ENCODE data around the gene FBLN1. TPM values are rescaled to one million over a fixed set of nuclear protein-coding genes. Genes with fewer than 3 reads are reported as not detected.
A peak's percentile ranks its signal among the peaks of the same experiment; 100 is the strongest.

The FBLN1 gene
- total RNA-seq (2016; rRNA removed; fragmentation: Illumina TruSeq; extraction: Trizol): 21.6 and 37.3 TPM in 2 replicates
- 8.8 and 10.2 TPM in 2 replicates for total RNA-seq (2016; cell fraction: cytosol; rRNA removed; fragmentation: Illumina TruSeq; extraction: Trizol; ENCODE audit: low read depth)
- 17.3 and 38.6 TPM in 2 replicates for total RNA-seq (2016; cell fraction: insoluble cytoplasmic fraction; rRNA removed; fragmentation: Illumina TruSeq; extraction: Trizol)
- 18.8 and 20.1 TPM in 2 replicates for total RNA-seq (2016; cell fraction: membrane; rRNA removed; fragmentation: Illumina TruSeq; extraction: Trizol)
- 59.3 and 79.5 TPM in 2 replicates for total RNA-seq (2016; cell fraction: nucleus; rRNA removed; fragmentation: Illumina TruSeq; extraction: Trizol)
- 103 and 108 TPM in 2 replicates for polyA plus RNA-seq (2011; rRNA removed)
- 113 and 152 TPM in 2 replicates for polyA plus RNA-seq (2011; cell fraction: cytosol; rRNA removed)
- polyA plus RNA-seq (2011; cell fraction: nucleus; rRNA removed): 98.0 and 115 TPM in 2 replicates
- 98.1 and 136 TPM in 2 replicates for polyA plus RNA-seq (2012)
- 21.8 and 25.0 TPM in 2 replicates for polyA plus RNA-seq (2016; cell fraction: cytosol; fragmentation: Illumina TruSeq; extraction: Trizol; ENCODE audit: low read depth)
- polyA plus RNA-seq (2016; cell fraction: insoluble cytoplasmic fraction; fragmentation: Illumina TruSeq; extraction: Trizol; ENCODE audit: low read depth): 38.9 and 51.0 TPM in 2 replicates
- 28.4 and 31.5 TPM in 2 replicates for polyA plus RNA-seq (2016; cell fraction: membrane; fragmentation: Illumina TruSeq; extraction: Trizol; ENCODE audit: low read depth)
- 173 and 175 TPM in 2 replicates for polyA plus RNA-seq (2016; cell fraction: nucleus; fragmentation: Illumina TruSeq; extraction: Trizol; ENCODE audit: insufficient read depth, low read depth)
- polyA minus RNA-seq (2011; rRNA and poly(A)+ RNA removed; ENCODE audit: low replicate concordance): 21.3 and 128 TPM in 2 replicates
- 68.7 and 81.8 TPM in 2 replicates for polyA minus RNA-seq (2011; cell fraction: cytosol; rRNA and poly(A)+ RNA removed)
- polyA minus RNA-seq (2011; cell fraction: nucleus; rRNA and poly(A)+ RNA removed): 30.7 and 34.8 TPM in 2 replicates
- percentile 53 among the genes with signal in this experiment for Bru-seq, nascent RNA
- BruChase-seq, experiment 1, labeled RNA remaining after a 6-hour chase: percentile 52 among the genes with signal in this experiment
- percentile 58 among the genes with signal in this experiment for BruChase-seq, experiment 2, labeled RNA remaining after a 2-hour chase
- long read RNA-seq, experiment 1, transcript FBLN1-202 (17 exons, 2,896 nt): minor isoform, 22 of 181 reads
- long read RNA-seq, experiment 1, transcript FBLN1-201 (15 exons, 2,251 nt): major isoform, 92 of 181 reads
- long read RNA-seq, experiment 1, partial matches to known transcripts: 40 of 181 reads
- long read RNA-seq, experiment 1, other reads (novel, unspliced or antisense): 24 of 181 reads
- long read RNA-seq, experiment 2, transcript FBLN1-202 (17 exons, 2,896 nt): minor isoform, 50 of 471 reads
- long read RNA-seq, experiment 2, transcript FBLN1-201 (15 exons, 2,251 nt): major isoform, 173 of 471 reads
- long read RNA-seq, experiment 2, partial matches to known transcripts: 128 of 471 reads
- long read RNA-seq, experiment 2, other reads (novel, unspliced or antisense): 117 of 471 reads

- DNase-seq (ENCODE audit: low spot score) (peak; percentile 71), FAIRE-seq (no peak), ATAC-seq (peak; percentile 83)
- Histone ChIP-seq H3K4me1 (ENCODE audit: insufficient read depth, low read length) (peaks cover 72% of the 10 kb centered on the region), H4K20me1 (ENCODE audit: insufficient read depth, low read length) (no peaks in the 10 kb centered on the region), H3K4me2 (ENCODE audit: low read depth, low read length) (peak within 1 kb of the TSS; percentile 95), H3K9me3 (ENCODE audit: low read length) (no peaks in the 10 kb centered on the region), H3K36me3 (replicated peaks in 1 of 2; ENCODE audit: control insufficient read depth in 1 of 2, insufficient read depth in 2 of 2, low read length in 2 of 2) (no peaks in the 10 kb centered on the region), H3K4me3 (replicated peaks in 1 of 3; ENCODE audit: insufficient read depth in 1 of 3, low read depth in 2 of 3, low read length in 3 of 3) (peak within 1 kb of the TSS; percentile 82 to 88 (median 82)), H3K79me2 (ENCODE audit: insufficient read depth, low read length) (peaks cover 42% of the 10 kb centered on the region), H3K27me3 (ENCODE audit: control insufficient read depth in 1 of 2, insufficient read depth in 2 of 2, low read length in 2 of 2) (no peaks in the 10 kb centered on the region; a peak in 1 of 5 replicates), H2AFZ (ENCODE audit: low read length) (no peak within 1 kb of the TSS), H3K27ac (ENCODE audit: extremely low read length, insufficient read depth, low read length) (peak within 1 kb of the TSS; percentile 84), H3K9ac (ENCODE audit: insufficient read depth, low read depth, low read length) (peak within 1 kb of the TSS; percentile 78)
- WGBS (ENCODE audit: low lambda C conversion rate): 0% methylated on average over 7 of the region's 89 CpGs
- intact Hi-C loops (cut with micrococcal nuclease; ENCODE audit: unreplicated experiment) (loop anchor here (1.0 to 10.0 kb wide), 3 partner anchors 24 to 60 kb away; no protein-coding TSS in a partner anchor), in situ Hi-C loops (cut with HindIII; ENCODE audit: extremely low pct_ligation_motif_present, low pct_unique_long_range_greater_than_20kb) (no loop called here)
- no TSS peak for BruUV-seq (replicated peaks)
- POLR2A ChIA-PET: interaction anchor here (0.5 to 2.6 kb wide), 8 partner anchors 17 to 479 kb away, joined by 3 to 12 read pairs (median 3); no protein-coding TSS in a partner anchor
- CTCF ChIA-PET (ENCODE audit: low intra/inter-chr PET ratio, low total read pairs): no interaction called here
- TF ChIP-seq ZNF136 (CRISPR knock-in tag; IDR thresholded peaks at IDR 0.05; ENCODE audit: low read depth) (peak; percentile 67; the same call in 1 of the 2 replicates), MEF2D (CRISPR knock-in tag; IDR thresholded peaks at IDR 0.05) (peak; percentile 69; the same call in 1 of the 2 replicates), RBFOX2 (IDR thresholded peaks at IDR 0.05; ENCODE audit: low read depth, low read length) (peak; percentile 90), NFRKB (IDR thresholded peaks at IDR 0.05) (no peak), ZNF580 (CRISPR knock-in tag; IDR thresholded peaks at IDR 0.05; ENCODE audit: borderline replicate concordance, low read depth) (peak; percentile 50; the same call in 1 of the 2 replicates), RCOR2 (CRISPR knock-in tag; IDR thresholded peaks at IDR 0.05) (no peak; the same call in 1 of the 2 replicates), CSRNP1 (CRISPR knock-in tag; IDR thresholded peaks at IDR 0.05) (peak; percentile 37; the same call in 1 of the 2 replicates), POLR2AphosphoS5 (IDR thresholded peaks at IDR 0.05; ENCODE audit: low read depth, low read length) (peak; percentile 72; the same call in 1 of the 2 replicates), ADNP (CRISPR knock-in tag; IDR thresholded peaks at IDR 0.05) (0 out of 2 replicates have a peak, but pooled peaks have one; percentile 31), ZSCAN25 (CRISPR knock-in tag; IDR thresholded peaks at IDR 0.05) (no peak), HOMEZ (CRISPR knock-in tag; IDR thresholded peaks at IDR 0.05; ENCODE audit: low read depth) (no peak), ZNF207 (IDR thresholded peaks at IDR 0.05; ENCODE audit: borderline replicate concordance) (no peak), MTA1 (CRISPR knock-in tag; IDR thresholded peaks at IDR 0.05; ENCODE audit: borderline replicate concordance) (peak; percentile 86)
Observed at GRCh38 chr22:45502215-45503049, at the start of gene FBLN1. Gene FBLN1 (plus strand): TSS chr22:45502883. CDS start chr22:45502986, 103 bp downstream.

All from HepG2 (cell line).